Stimulated activated CD8-positive, alpha-beta memory T cell treated with anti-CD3 and anti-CD28 coated beads, Interleukin-12 subunit alpha, Interleukin-12 subunit beta, amount 100 ng/mL, for 4 hours (primary cell): ENCODE results near the gene TBX10.
"Not testable (repeated sequence)": the region's sequence is repeated elsewhere in the genome, so short reads cannot be mapped to it uniquely, and the experiment has no call there.

ENCODE experiments used
- DNase-seq: peaks from one replicate; pipeline ENCODE4 v3.0.0-alpha.2; 2020; ENCODE audit warnings: low read depth

The TBX10 gene

DNA sequence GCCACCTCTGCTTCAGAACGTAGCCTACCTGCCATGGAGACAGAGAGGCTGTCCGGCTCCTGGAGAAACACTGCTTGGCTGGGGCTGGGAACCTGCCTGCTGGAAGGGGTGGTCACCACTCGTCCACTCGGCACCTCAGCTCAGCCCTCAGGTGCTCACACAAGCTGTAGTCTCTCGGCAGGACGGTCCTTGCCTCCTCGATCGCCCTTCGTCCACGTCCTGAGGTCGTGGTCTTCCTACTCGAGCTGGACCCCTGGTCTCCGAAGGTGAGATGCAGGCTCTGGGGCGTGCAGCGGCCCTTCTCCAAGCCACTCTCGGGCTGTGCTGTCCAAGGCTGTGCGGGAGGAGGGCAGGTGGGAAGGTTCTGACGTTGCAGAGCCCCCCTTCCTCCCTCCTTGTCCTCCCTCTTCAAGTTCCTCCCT is at the start of gene TBX10:
TBX10 (minus strand) TSS at position 326 of the 422 bp plus-strand sequence; CDS start at position 35, 291 bp downstream.
- DNase-seq, result no peak

DNA sequence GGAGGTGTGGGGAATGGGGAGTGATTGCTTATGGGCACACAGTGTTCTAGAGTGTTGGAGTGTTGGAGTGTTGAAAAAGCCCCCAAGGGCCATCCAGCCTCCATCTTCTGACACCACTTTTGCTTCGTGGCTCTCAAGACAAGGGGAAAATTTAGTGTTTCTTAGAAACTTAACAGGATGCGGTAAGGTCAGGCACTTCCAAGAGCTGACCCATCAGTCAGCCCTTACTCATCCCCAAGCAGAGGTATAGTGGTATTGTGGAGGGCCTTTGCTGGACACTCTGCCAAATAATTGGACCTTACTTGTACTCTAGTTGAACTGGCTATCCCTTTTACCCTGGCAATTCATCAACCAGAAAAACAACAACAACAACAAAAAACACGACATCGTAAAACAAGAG is 49.6 kb upstream of the TBX10 start:
- DNase-seq, result no peak

DNA sequence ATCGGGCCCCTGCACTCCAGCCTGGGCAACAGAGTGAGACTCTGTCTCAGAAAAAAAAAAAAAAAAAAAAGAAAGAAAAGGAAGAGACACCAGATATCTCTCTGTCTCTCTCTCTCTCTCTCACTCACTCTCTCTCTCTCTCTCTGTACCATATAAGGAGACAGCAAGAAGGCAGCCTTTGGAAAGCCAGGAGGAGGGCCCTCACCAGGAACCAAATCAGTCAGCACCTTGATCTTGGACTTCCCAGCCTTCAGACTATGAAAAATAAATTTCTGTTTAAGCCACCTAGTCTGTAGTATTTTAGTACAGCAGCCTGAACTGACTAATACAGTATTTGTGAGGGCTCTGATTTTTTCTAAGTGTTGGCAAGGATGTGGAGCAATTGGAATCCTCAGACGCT is 48.4 kb upstream of the TBX10 start:
- DNase-seq, result no peak

DNA sequence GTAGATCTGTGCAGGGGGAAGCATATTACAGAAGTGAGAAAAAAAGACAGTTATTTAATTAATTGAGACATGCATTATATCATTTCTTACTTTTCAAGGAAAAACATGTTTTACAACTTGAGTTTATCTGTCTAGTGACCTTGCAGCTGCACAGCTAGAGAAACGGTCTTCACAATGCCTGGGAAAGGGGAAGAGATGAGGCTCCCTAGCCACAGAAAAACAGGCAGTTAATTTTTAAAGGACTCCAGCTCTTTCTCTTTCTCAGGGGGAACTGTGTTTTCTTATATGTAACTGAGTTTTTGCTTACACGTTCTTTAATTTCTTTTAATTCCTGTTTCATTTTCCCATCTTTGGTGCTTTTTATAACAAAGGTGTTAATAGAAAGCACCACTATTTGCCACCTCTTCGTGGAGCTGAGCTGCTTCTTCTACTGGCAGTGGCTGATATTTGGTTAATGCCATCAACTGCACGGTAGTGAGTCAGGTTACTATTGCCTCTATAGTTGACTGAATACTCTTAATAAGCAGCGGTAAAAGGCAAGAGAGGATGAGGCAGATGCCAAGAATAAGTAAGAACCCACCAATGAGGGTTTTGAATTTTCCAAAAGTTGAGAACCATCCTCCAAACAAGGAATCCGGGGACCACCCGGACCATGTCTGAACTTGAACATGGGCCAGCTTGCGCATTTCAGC is 46.2 kb upstream of the TBX10 start:
- DNase-seq, result not testable (repeated sequence)

DNA sequence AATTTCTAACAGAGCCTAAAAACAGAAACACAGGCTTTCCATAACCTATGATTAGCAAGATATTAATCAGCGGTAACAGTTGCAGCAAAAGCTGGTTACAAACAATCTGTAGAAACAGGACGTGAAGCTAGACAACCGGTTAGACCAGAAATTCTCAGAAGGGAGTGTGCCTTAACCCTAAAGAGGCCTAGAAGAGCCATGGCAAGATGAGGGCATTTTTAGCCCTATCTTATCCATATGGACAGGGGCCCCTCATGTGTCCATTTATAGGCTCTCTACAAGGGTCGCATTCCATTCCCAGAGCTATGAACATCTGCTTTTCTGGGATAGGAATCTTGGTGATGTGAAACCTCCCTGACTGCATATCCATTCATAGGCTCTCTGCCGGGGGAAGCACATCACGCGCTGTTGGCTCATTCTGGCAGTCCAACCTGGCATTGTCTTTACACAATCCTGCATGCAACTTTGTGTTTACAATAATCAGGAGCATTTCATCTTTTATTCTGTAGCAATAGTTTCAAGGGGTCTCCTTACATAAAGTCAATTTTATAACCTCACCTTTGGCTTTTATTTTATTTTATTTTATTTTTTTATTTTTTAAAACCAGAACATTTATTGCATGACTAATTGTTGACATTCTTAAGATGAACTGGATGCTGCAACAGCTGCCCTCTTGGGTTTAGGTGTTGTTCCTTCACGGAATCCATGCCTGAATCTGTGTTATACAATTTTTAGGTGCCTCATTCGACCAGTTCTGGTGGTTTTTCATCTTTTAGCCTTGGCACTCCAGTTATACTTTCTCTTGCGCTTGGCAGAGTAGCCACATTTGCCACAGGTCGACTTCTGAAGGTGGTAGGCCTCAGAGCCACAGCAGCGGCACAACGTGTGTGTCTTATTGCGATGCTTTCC is 42.8 kb upstream of the TBX10 start:
- not testable (repeated sequence) for DNase-seq

- no peak for DNase-seq
Observed at GRCh38 chr11:67680696-67681470, 41.3 kb upstream of the TBX10 start.

DNA sequence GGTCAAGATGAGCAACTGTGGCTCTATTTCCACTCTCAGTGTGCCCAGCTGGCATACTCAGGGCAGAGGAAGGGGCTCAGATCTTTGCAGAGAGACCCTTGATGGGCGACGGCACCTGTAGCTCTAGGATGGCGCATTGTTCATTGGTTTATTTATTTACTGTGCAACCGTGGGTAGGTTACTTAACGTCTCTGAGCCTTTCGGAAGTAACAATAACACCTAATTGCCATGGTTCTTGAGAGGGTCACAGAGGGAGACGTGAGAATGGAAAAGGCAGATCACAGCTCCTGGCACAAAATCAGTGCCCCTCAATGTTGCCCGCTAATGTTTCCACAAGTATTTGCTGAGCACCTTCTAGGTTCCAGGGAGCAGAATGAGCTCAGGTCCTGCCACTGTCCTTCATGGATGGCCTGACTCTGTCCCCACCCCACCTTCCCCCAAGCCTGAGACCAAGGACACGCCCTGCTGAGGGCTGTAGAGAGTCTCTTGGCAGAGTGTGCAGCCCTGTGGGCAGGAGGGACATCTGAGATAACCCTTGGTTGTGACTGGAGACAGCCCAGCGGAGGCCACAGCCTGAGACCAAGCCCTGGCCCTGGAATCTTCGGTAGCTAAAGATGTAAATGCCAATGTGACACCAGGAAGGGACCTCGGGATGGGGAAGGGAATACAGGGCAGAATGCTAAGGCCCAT is 35.6 kb upstream of the TBX10 start:
- no peak for DNase-seq

DNA sequence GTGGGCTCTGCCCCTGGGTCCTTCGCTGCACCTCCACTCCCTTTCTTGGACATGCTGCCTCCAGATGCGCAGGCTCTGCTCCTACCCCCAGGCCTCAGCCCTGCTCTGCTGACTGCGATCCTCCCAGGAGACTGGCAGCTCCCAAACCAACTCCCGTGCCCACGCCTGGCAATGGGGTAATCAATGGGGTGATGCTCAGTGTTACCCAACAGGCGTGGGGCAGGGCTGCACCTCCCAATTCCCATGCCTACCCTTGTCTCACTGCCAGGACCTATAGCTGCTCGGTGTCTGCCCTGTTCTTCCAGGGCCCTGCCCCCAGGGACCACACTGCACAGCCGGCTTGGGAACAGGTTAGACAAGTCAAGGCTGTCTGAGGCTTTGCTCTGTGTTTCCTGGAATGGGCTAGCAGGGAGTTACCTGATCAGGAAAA is 34.9 kb upstream of the TBX10 start, which contains the start of gene ALDH3B2:
ALDH3B2 (minus strand) TSS at position 182 of the 430 bp plus-strand sequence. CDS start 7,688 bp downstream, outside the sequence.
- no peak for DNase-seq

DNA sequence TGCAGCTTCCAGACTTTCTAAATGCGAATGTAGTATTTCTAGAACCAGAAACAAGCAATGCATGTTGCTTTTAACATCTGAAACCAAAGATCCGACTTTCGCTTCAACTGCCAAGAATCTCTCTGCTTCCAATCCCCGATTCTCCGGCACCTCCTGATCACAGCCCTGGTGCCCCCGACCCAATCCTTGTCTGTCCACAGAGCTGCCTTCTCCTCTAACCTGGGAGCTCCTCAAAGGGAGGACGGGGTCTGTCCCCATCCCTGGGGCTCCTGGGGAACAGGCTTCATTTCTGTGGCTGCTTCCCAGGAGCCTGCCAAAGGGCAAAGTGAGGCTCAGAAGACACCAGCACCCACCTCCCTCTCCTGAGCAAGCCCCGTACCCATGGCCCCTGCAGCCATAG is 34.3 kb upstream of the TBX10 start:
- no peak for DNase-seq

DNA sequence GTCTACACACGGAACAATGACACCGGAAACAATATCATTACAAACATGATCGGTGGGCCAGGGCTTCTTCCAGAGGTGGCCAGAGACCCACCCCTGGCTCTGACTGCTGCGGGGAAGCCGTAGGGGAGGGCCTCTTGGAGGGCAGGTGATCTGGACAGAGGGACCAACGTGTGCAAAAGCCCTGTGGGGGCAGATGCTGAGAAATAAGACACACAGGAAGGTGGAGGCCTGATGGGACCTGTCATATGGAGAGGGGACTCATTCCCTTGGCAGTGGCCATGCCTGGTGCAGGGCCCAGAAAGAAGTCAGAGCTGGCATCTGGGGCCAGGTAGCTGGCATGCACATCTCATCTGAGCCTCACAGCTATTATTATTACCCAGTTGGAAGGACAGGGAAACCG is 33.8 kb upstream of the TBX10 start:
- DNase-seq, result no peak

DNA sequence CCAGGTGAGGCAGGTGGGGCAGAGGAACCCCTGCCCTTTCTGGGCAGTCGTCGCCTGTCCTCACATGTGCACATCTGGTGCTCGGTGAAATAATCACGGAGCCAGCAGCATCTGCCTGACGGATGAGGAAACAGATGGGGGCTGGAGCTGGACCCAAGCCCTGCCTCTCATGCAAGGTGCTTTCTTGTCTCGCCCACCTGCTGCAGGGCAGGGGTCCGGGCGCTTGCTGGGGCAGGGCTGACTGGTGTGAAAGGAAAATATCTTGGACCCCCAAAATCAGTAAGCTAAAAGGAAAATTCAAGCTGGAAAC is 31.6 kb upstream of the TBX10 start:
- no peak for DNase-seq

DNA sequence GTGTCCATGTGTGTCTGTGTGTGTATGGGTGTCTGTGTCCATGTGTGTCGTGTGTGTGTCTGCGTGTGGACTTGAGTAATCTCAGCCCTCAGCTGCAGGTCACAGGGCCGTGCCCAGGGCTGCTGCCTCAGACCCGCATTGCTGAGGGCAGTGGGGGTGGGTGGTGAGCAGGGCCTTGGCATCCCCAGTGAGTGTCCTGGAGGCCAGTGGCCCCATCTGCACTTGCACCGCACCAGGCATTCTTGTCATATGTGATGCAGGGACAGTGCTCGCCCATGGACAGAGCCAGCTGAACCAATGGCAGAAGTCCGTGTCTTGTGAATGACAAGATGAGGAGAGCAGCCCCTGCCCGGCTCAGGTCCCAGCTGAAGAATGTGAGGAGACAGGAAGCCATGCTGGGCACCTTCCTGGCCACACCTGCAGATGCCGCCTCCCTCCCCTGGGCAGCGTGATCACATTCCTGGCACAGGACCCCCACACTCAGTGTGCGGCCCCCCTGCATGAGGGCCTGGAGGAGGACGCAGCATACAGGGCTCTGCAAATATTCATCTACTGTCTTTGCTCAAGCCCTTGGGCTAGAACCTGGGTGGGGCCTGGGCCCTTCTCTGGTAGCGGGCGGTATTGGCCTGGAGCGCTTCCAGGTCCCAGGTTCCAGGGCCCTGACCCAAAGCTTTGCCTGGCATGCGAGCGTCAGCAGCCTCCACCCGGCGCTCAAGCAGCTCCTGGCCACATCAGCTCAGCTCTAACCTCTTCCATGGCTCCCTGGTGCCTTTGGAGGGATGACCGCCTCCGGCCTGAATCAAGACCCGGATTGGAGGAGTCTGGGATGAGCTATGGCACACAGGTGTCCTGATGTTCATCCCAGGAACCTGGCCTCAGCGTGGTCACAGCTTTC is 31.0 kb upstream of the TBX10 start:
- DNase-seq, result no peak

- DNase-seq, result no peak
Observed at GRCh38 chr11:67668192-67668551, 28.6 kb upstream of the TBX10 start.

- DNase-seq, result no peak
Observed at GRCh38 chr11:67667490-67668191, 28.1 kb upstream of the TBX10 start.

- DNase-seq, result no peak
Observed at GRCh38 chr11:67666676-67667489, 27.3 kb upstream of the TBX10 start.

DNA sequence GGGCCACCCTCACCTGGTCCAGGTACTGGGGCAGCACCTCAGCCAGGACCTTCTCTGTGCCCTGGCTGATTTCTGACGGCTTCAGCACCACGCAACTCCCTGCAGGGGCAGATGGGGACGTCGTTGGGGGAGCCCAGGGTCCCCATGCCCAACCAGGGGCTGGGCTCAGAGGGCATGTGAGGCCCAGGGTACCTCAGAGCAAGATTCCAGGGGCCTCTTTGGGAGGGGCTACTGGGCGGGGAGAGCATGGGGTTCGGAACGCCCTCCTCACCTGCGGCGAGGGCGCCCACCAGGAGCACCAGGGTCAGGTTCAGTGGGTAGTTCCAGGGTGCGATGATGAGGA is 26.7 kb upstream of the TBX10 start:
- DNase-seq, result no peak

DNA sequence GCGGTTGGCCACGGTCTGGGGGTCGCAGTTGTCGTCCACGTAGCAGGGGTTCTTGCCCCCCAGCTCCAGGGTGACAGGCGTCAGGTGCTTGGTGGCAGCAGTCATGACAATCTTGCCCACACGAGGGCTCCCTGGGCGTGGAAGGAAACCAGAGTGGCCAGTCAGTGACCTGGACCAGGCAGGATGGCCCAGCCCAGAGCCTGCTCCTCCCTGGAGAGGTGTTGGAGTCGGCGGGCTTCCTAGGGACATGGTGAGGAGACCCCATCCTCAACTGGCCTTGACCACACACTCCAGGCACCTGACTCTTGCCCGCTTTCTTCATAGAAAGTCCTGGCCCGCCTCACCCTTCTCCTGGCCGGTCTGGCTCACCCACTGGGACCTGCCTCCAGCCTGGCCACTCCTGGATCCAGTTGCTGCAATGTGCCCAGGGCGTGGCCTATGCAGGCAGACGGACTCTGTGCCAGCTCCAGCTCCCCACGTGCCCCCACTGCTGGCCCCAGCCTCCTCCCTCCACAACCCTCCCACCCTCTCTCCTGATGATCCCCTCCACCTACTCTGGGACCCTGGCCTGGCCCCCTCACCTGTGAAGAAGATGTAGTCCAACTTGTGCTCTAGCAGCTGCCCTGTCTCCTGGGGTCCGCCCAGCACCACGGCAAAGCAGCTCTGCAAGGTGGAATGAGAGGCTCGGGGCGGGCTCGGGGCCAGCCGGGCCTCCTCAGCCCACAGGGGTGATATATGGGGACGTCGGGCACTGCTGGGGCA is 26.2 kb upstream of the TBX10 start:
- DNase-seq, result no peak

DNA sequence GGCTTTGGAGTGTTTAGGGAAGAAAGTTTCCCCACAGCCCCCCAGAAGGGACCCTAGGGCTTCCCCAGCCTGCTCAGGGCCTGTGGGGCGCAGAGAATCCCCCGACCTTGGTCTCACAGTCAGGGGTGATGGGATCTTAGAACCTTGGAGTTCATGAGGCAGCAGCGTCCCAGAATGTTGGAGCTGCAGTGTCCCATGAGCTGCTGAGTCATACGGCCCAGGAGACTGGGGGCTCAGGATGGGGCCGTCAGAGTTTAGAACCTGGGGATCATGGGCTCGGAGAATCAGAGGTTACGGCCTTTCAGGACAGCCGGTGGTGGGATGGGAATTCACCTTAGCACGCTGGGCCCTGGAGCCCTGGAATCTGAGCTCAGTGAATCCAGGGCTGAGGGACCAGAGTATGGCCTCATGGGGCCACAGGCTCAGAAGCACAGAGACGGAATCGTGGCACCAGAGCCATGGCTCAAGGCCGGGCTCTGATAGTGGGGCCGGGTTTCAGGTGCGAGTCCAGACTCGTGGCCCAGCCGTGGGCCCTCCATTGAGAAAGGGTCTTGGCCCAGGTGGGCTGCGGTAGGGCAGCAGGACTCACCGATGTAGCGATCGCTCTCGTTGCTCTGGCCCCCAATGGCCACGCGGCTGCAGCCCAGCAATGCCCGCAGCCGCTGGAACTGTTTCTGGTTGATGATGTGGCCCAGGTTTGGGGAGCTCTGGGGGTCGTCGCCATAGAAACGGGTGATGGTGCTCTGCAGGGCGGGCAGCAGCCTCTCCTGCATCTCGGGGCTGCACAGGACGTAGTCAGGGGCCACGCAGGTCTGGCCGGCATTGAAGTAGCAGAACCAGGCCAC is 25.4 kb upstream of the TBX10 start:
- DNase-seq, result no peak
